GM21367 (cell line): Measurements from ENCODE around the gene PMEPA1.
"Not testable (repeated sequence)": the region's sequence is repeated elsewhere in the genome, so short reads cannot be mapped to it uniquely, and the experiment has no call there.

ENCODE experiments used
- ATAC-seq: cut with Tn5 transposase; IDR thresholded peaks from one replicate; pipeline ENCODE4 v1.9.1; 2021; ENCODE audit not compliant: unreplicated experiment

The PMEPA1 gene

GRCh38 chr20:57652606-57653545 lies 56.9 kb downstream of the PMEPA1 start:
- no peak for ATAC-seq

- ATAC-seq: no peak
Measured at GRCh38 chr20:57651881-57652605, 57.8 kb downstream of the PMEPA1 start.

- ATAC-seq: no peak
Measured at GRCh38 chr20:57650756-57651483, 58.9 kb downstream of the PMEPA1 start.

- ATAC-seq: no peak
Measured at GRCh38 chr20:57650266-57650665, 59.5 kb downstream of the PMEPA1 start.

GRCh38 chr20:57649617-57650015 lies 60.2 kb downstream of the PMEPA1 start:
- ATAC-seq: no peak

GRCh38 chr20:57648878-57649616 lies 60.8 kb downstream of the PMEPA1 start:
- ATAC-seq: no peak

GRCh38 chr20:57647933-57648785 lies 61.7 kb downstream of the PMEPA1 start:
- no peak for ATAC-seq

GRCh38 chr20:57647006-57647932 lies 62.5 kb downstream of the PMEPA1 start:
- ATAC-seq: no peak

- ATAC-seq: no peak
Measured at GRCh38 chr20:57638895-57639236, 70.9 kb downstream of the PMEPA1 start.

- ATAC-seq: no peak
Measured at GRCh38 chr20:57638173-57638894, 71.5 kb downstream of the PMEPA1 start.

GRCh38 chr20:57633945-57634491 lies 75.8 kb downstream of the PMEPA1 start:
- no peak for ATAC-seq

GRCh38 chr20:57632286-57632685 lies 77.5 kb downstream of the PMEPA1 start:
- no peak for ATAC-seq

GRCh38 chr20:57630061-57630460 lies 79.8 kb downstream of the PMEPA1 start:
- no peak for ATAC-seq

GRCh38 chr20:57629491-57629901 lies 80.3 kb downstream of the PMEPA1 start:
- not testable (repeated sequence) for ATAC-seq

- ATAC-seq: not testable (repeated sequence)
Measured at GRCh38 chr20:57628962-57629308, 80.9 kb downstream of the PMEPA1 start.

- no peak for ATAC-seq
Measured at GRCh38 chr20:57628047-57628961, 81.5 kb downstream of the PMEPA1 start.

GRCh38 chr20:57627339-57627738 lies 82.5 kb downstream of the PMEPA1 start:
- no peak for ATAC-seq
